ENCODE results near the gene PAGE3.

The PAGE3 gene

GRCh38 chrX:55264816-55265215, at the start of gene PAGE3:
Gene PAGE3 (minus strand): TSS chrX:55264916. CDS start chrX:55263903, 1,013 bp downstream.
- DNase-seq, result no peak

- DNase-seq, result no peak
These were observed 47.9 kb upstream of the PAGE3 start for GRCh38 chrX:55312655-55313054.

GRCh38 chrX:55290963-55291362, 26.2 kb upstream of the PAGE3 start:
- DNase-seq, result no peak

GRCh38 chrX:55279832-55280231, 15.1 kb upstream of the PAGE3 start:
- no peak for DNase-seq

GRCh38 chrX:55260806-55261205, 3.9 kb downstream of the PAGE3 start:
- DNase-seq, result no peak

- DNase-seq, result no peak
These were observed 11.2 kb downstream of the PAGE3 start for GRCh38 chrX:55253528-55253927.

GRCh38 chrX:55240788-55241340, 23.9 kb downstream of the PAGE3 start:
- DNase-seq, result no peak

- DNase-seq, result no peak
These were observed 44.5 kb downstream of the PAGE3 start, which contains the start of gene PAGE5 for GRCh38 chrX:55220119-55220794. Gene PAGE5 (plus strand): TSS chrX:55220346. CDS start chrX:55221383, 1,037 bp downstream.

- DNase-seq, result no peak
These were observed 51.3 kb downstream of the PAGE3 start for GRCh38 chrX:55213381-55213780.

GRCh38 chrX:55210931-55211677, 53.6 kb downstream of the PAGE3 start:
- no peak for DNase-seq

Data from NCI-H69 (cell line).